NB4 (cell line): ENCODE data around the gene RGS1.

Experiments
- MYC ChIP-seq: IDR thresholded peaks from 2 replicates; pipeline ENCODE4 v1.6.1; 2011; ENCODE audit warnings: low read depth, low read length
- POLR2A ChIP-seq: IDR thresholded peaks from 2 replicates; pipeline ENCODE4 v1.6.1; 2011; ENCODE audit warnings: mild to moderate bottlenecking; ENCODE audit not compliant: insufficient read length; ENCODE audit errors: extremely low read depth
- TF ChIP-seq, protein P1 (sequence below): IDR thresholded peaks from one replicate; pipeline ENCODE4 v1.5.1; 2012; ENCODE audit warnings: low read depth, low read length
- TF ChIP-seq, protein P2 (sequence below): IDR thresholded peaks from 2 replicates; pipeline ENCODE4 v1.6.1; 2011; ENCODE audit warnings: low read depth, low read length

DNA sequence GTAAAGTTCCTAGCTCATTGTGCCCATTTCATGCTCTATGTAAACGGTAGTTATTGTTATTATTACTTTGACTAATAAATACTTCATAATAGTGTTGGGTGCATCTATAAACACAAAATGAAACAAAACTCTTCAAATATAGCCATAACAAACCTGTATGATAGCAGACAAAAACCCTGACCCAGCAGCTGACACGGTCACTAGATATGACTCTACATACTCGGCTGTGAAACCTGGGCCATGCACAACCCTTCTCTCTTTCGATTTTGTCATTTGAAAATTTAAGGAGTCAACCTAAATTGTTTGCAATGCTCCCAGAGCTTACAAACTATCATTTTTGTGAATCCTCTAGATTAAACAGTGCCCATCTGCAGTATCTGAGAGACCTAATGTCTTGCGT lies 52.3 kb downstream of the RGS1 start:
- TF ChIP-seq, protein P1, sequence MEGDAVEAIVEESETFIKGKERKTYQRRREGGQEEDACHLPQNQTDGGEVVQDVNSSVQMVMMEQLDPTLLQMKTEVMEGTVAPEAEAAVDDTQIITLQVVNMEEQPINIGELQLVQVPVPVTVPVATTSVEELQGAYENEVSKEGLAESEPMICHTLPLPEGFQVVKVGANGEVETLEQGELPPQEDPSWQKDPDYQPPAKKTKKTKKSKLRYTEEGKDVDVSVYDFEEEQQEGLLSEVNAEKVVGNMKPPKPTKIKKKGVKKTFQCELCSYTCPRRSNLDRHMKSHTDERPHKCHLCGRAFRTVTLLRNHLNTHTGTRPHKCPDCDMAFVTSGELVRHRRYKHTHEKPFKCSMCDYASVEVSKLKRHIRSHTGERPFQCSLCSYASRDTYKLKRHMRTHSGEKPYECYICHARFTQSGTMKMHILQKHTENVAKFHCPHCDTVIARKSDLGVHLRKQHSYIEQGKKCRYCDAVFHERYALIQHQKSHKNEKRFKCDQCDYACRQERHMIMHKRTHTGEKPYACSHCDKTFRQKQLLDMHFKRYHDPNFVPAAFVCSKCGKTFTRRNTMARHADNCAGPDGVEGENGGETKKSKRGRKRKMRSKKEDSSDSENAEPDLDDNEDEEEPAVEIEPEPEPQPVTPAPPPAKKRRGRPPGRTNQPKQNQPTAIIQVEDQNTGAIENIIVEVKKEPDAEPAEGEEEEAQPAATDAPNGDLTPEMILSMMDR = no peak
- TF ChIP-seq, protein P2, sequence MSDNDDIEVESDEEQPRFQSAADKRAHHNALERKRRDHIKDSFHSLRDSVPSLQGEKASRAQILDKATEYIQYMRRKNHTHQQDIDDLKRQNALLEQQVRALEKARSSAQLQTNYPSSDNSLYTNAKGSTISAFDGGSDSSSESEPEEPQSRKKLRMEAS = no peak
- TF ChIP-seq POLR2A = no peak
- no peak for TF ChIP-seq MYC
